HepG2 (cell line): ENCODE results near the gene LSM3. TPM values are rescaled to one million over a fixed set of nuclear protein-coding genes. Genes with fewer than 3 reads are reported as not detected.
"Not testable (repeated sequence)": the region's sequence is repeated elsewhere in the genome, so short reads cannot be mapped to it uniquely, and the experiment has no call there.

Experiments
- ATAC-seq: fragments of 200-7000 bp; cut with Tn5 transposase; 3 replicates; pipeline ENCODE4 v1.9.1; 2020; ENCODE audit warnings: mild to moderate bottlenecking, moderate library complexity
- BruUV-seq: library from RNA; stranded (reverse); fragments of 400-500 nt; replicated peaks from 2 replicates; lab custom pipeline; 2021; lab: Mats Ljungman, UMichigan
- CTCF ChIA-PET: fragments of 300-600 bp; formaldehyde crosslinking; extraction: SDS; loops from one replicate; lab custom pipeline; 2021; ENCODE audit warnings: low total read pairs, inconsistent platforms, low intra/inter-chr PET ratio; lab: Yijun Ruan, JAX
- POLR2A ChIA-PET: fragments of 350-600 bp; sonication (Branson Sonifier 250); formaldehyde crosslinking; loops from one replicate; lab custom pipeline; 2020; ENCODE audit warnings: antibody characterized with exemption, inconsistent platforms; lab: Yijun Ruan, JAX
- DNase-seq: peaks from one replicate; pipeline ENCODE4 v3.0.0-alpha.2; 2015; ENCODE audit warnings: low spot score
- FAIRE-seq: peaks from 3 replicates; lab custom pipeline; 2011; peaks lifted over from hg19 to GRCh38; lab: Jason Lieb, UNC
- H2AFZ ChIP-seq: one replicate; pipeline ENCODE4 v1.6.1; 2011; ENCODE audit warnings: low read length, inconsistent platforms
- H3K27ac ChIP-seq: fragments of 300-600 bp; 3 replicates; pipeline ENCODE4 v1.8.0; 2011; ENCODE audit warnings: mixed run types, mild to moderate bottlenecking, mixed read lengths, low read length, inconsistent platforms; ENCODE audit not compliant: insufficient read depth; ENCODE audit errors: extremely low read length
- H3K27me3 ChIP-seq, 2 experiments: fragments of 200-600 bp in 1 of 2; 2 replicates in 1 of 2; 3 replicates in 1 of 2; pipeline versions ENCODE4 v1.6.0 to v1.8.0; 2011; ENCODE audit warnings: low read length in 2 of 2, mild to moderate bottlenecking in 2 of 2, moderate library complexity in 2 of 2, inconsistent platforms in 1 of 2; ENCODE audit not compliant: insufficient read depth in 2 of 2, control insufficient read depth in 1 of 2
- H3K36me3 ChIP-seq, 2 experiments: fragments of 200-600 bp in 1 of 2; replicated peaks in 1 of 2; 2 replicates in 1 of 2; 3 replicates in 1 of 2; pipeline versions ENCODE4 v1.5.1 to v1.8.0; 2011; ENCODE audit warnings: low read length in 2 of 2, inconsistent platforms in 1 of 2; ENCODE audit not compliant: insufficient read depth in 2 of 2, control insufficient read depth in 1 of 2
- H3K4me1 ChIP-seq: 2 replicates; pipeline ENCODE4 v1.5.1; 2012; ENCODE audit warnings: low read length, inconsistent platforms; ENCODE audit not compliant: insufficient read depth
- H3K4me2 ChIP-seq: 2 replicates; pipeline ENCODE4 v1.6.0; 2011; ENCODE audit warnings: low read depth, low read length, inconsistent platforms
- H3K4me3 ChIP-seq, 3 experiments: fragments of 200-600 bp in 1 of 3; sonication (generic), shearing (Covaris generic) in 1 of 3; replicated peaks in 1 of 3; 2 replicates each; pipeline ENCODE4 v1.5.1; 2011 to 2016; ENCODE audit warnings: low read length in 3 of 3, inconsistent platforms in 2 of 3, low read depth in 2 of 3, mild to moderate bottlenecking in 2 of 3, control low read depth in 1 of 3, mixed read lengths in 1 of 3; ENCODE audit not compliant: insufficient read depth in 1 of 3
- H3K79me2 ChIP-seq: one replicate; pipeline ENCODE4 v1.6.1; 2011; ENCODE audit warnings: low read length, inconsistent platforms; ENCODE audit not compliant: insufficient read depth
- H3K9ac ChIP-seq: 2 replicates; pipeline ENCODE4 v1.6.0; 2011; ENCODE audit warnings: mild to moderate bottlenecking, low read depth, low read length, inconsistent platforms; ENCODE audit not compliant: insufficient read depth
- H3K9me3 ChIP-seq: 2 replicates; pipeline ENCODE4 v1.5.1; 2012; ENCODE audit warnings: mild to moderate bottlenecking, low read length
- H4K20me1 ChIP-seq: 2 replicates; pipeline ENCODE4 v1.6.0; 2011; ENCODE audit warnings: inconsistent platforms, mild to moderate bottlenecking, low read length, moderate library complexity; ENCODE audit not compliant: insufficient read depth
- ONECUT2 ChIP-seq: sonication (generic); formaldehyde crosslinking; IDR thresholded peaks from 2 replicates; pipeline ENCODE4 v1.4.0; 2020; ENCODE audit warnings: missing genetic modification reagents
- WGBS: methylation state at CpG from one replicate; pipeline ENCODE4 v1.1.6; 2017; ENCODE audit warnings: low lambda C conversion rate; 5-methylcytosine and 5-hydroxymethylcytosine counted together
- in situ Hi-C: cut with HindIII; loops from 2 replicates; pipeline ENCODE4 v1.10.0; 2017; ENCODE audit warnings: low pct_unique_long_range_greater_than_20kb; ENCODE audit not compliant: extremely low pct_ligation_motif_present
- intact Hi-C: fragments of 100-400 bp; cut with micrococcal nuclease; formaldehyde crosslinking; loops from one replicate; pipeline ENCODE4 v1.10.0; 2022; ENCODE audit not compliant: unreplicated experiment
- polyA plus RNA-seq, 8 experiments: library from polyadenylated mRNA; depleted of rRNA in 3 of 8; stranded (reverse) in 7 of 8; unstranded in 1 of 8; fragments of >200 nt; fragmentation: Illumina TruSeq in 4 of 8; extraction: Trizol in 4 of 8; gene quantifications; 2 replicates each; pipeline versions ENCODE4 v1.2.1 to v1.2.3, GENCODE V29; 2011 to 2016; ENCODE audit warnings: low read depth in 4 of 8, missing spikeins in 1 of 8, mixed read lengths in 1 of 8; ENCODE audit not compliant: insufficient read depth in 1 of 8
- total RNA-seq, 5 experiments: library from RNA; depleted of rRNA; stranded (reverse); fragments of >200 nt; fragmentation: Illumina TruSeq; extraction: Trizol; gene quantifications; 2 replicates each; pipeline ENCODE4 v1.2.3, GENCODE V29; 2016; ENCODE audit warnings: low read depth in 1 of 5
- TF ChIP-seq, protein P1 (sequence below), 2 experiments: sonication (generic) in 1 of 2; formaldehyde crosslinking in 1 of 2; IDR thresholded peaks; 2 replicates each; pipeline versions ENCODE4 v1.4.0 to v1.6.1; 2018 to 2020; ENCODE audit warnings: missing genetic modification reagents in 2 of 2, borderline replicate concordance in 1 of 2, low read depth in 1 of 2, mild to moderate bottlenecking in 1 of 2, missing biosample characterization in 1 of 2
- TF ChIP-seq, protein P2 (sequence below): sonication (generic); formaldehyde crosslinking; IDR thresholded peaks from 2 replicates; pipeline ENCODE4 v1.8.1; 2023; ENCODE audit warnings: missing genetic modification reagents, inconsistent platforms, borderline replicate concordance

LSM3 gene
- total and polyA plus RNA-seq, 2 of the 13 experiments (the other 11 are each of a cell fraction or from before 2014, with no cell fraction given): 5.1 to 19.4 TPM

DNA sequence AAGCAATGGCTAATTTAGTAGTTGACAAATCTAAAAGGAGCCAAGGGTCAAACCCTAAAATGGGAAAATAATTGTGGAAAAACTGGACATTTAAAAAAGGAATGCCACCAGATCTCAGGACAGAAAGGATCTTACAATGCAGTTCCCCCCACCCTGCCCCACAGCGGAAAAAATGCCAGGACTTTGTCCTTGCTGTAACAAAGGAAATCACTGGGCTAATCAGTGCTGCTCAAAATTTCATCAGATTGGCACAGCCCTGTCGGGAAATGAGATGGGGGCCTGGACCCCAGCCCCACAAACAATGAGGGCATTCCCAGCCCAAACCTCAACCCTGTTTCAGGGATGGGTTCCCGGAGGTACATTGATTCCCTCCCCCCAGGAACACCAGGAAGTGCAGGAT is 47.7 kb downstream of the LSM3 start:
- POLR2A ChIA-PET, H3K9me3 ChIP-seq, H3K79me2 ChIP-seq, H4K20me1 ChIP-seq, DNase-seq, H3K36me3 ChIP-seq, FAIRE-seq, BruUV-seq, in situ Hi-C loops, H3K9ac ChIP-seq, H3K4me3 ChIP-seq, CTCF ChIA-PET, H2AFZ ChIP-seq, H3K27me3 ChIP-seq, H3K4me2 ChIP-seq, H3K27ac ChIP-seq, intact Hi-C loops, ATAC-seq: not testable (repeated sequence)
- H3K4me1 ChIP-seq: peaks cover 27% of the 10 kb centered on the region
- 0% methylated on average over 3 of the region's 3 CpGs for WGBS

DNA sequence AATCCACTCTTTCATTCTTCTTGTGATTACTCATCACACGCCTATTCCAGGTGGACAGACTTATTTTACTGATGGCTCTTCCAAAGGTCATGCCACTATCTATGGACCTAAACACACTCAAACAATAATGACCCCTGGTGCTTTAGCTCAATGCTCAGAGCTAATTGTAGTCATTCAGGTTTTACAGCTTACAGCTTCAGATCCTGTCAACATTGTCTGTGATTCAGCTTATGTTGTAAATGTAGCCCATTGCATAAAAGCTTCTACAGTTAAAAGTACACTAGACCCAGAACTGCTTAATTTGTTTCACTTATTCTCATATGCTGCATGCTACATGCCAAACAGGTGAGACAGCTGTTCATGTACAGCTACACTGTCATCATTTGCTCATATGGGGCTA is 49.2 kb downstream of the LSM3 start:
- DNase-seq (no peak), FAIRE-seq (no peak), ATAC-seq (no peak)
- H3K4me3 ChIP-seq: no peak overlapping the region
- H3K4me1 ChIP-seq: peaks cover 27% of the 10 kb centered on the region
- no peak overlapping the region for H3K9ac ChIP-seq
- no peak overlapping the region for H2AFZ ChIP-seq
- no peak overlapping the region for H3K27ac ChIP-seq
- H4K20me1 ChIP-seq: no peaks in the 10 kb centered on the region
- H3K9me3 ChIP-seq: no peaks in the 10 kb centered on the region
- ChIA-PET CTCF (no interaction called here), POLR2A (no interaction called here)
- no TSS peak for BruUV-seq
- H3K79me2 ChIP-seq: no peaks in the 10 kb centered on the region
- in situ Hi-C loops (no loop called here), intact Hi-C loops (no loop called here)
- peaks cover 0 to 3% of the 10 kb centered on the region in 2 experiments; a peak in 1 of 5 replicates for H3K27me3 ChIP-seq
- H3K36me3 ChIP-seq: no peaks in the 10 kb centered on the region
- no peak overlapping the region for H3K4me2 ChIP-seq
- WGBS: 3% methylated on average over 1 of the region's 1 CpG
- TF ChIP-seq ONECUT2: no peak
- TF ChIP-seq, protein P1, sequence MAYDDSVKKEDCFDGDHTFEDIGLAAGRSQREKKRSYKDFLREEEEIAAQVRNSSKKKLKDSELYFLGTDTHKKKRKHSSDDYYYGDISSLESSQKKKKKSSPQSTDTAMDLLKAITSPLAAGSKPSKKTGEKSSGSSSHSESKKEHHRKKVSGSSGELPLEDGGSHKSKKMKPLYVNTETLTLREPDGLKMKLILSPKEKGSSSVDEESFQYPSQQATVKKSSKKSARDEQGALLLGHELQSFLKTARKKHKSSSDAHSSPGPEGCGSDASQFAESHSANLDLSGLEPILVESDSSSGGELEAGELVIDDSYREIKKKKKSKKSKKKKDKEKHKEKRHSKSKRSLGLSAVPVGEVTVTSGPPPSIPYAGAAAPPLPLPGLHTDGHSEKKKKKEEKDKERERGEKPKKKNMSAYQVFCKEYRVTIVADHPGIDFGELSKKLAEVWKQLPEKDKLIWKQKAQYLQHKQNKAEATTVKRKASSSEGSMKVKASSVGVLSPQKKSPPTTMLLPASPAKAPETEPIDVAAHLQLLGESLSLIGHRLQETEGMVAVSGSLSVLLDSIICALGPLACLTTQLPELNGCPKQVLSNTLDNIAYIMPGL (CRISPR knock-in tag; IDR thresholded peaks at IDR 0.05; ENCODE audit: borderline replicate concordance in 1 of 2, low read depth in 1 of 2): no peak
- TF ChIP-seq, protein P2, sequence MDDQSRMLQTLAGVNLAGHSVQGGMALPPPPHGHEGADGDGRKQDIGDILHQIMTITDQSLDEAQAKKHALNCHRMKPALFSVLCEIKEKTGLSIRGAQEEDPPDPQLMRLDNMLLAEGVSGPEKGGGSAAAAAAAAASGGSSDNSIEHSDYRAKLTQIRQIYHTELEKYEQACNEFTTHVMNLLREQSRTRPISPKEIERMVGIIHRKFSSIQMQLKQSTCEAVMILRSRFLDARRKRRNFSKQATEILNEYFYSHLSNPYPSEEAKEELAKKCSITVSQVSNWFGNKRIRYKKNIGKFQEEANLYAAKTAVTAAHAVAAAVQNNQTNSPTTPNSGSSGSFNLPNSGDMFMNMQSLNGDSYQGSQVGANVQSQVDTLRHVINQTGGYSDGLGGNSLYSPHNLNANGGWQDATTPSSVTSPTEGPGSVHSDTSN (CRISPR knock-in tag): no peak
- TF ChIP-seq, all 625 proteins: peak for 0
